ENCODE measurements around the gene GALNT13.

GALNT13 gene

DNA sequence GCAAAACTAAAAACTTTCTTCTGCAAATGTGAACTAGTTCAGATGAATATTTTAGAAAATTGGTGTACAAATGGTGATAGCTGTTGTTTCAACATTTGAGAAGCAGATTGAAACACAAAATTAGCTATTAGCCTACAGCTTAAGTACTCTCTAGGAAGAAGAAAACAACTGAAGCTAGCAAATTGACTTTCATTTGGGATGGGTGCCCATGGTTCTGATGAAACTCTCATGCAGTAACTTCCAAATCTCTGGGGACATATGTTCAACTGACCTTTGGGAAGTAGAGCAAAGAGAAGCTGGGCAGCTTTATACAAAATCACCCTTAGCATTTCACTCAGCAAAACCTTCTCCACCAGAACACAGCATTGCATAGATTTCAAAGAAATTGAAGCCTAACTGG is 119.0 kb downstream of the GALNT13 start:
- Mint-ChIP-seq H3K36me3 (no peaks in the 10 kb centered on the region), H3K27ac (no peak overlapping the region), H3K4me3 (no peak overlapping the region), H3K4me1 (ENCODE audit: low read depth) (no peaks in the 10 kb centered on the region), H3K9me3 (ENCODE audit: low read depth) (peaks cover 8% of the 10 kb centered on the region), H3K27me3 (no peaks in the 10 kb centered on the region)

DNA sequence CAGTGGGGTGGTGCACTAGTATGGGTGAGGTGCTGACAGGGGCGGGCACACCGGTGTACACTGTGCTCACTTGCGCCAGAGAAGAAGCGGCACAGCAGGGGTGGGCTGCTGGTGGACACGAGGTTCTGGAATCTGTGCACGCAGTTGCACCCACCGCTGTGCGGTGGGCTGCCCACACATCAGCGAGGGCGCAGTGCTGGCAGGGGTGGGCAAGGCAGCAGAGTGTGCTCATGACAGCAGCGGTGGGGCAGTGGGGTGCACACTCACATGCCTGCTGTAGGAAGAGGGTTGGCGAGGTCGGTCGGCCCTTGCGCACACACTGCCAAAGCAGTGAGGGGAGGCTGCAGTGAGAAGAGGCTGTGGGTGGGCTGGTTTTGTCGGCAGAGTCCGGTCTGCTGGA is 141.8 kb downstream of the GALNT13 start:
- Mint-ChIP-seq H3K27me3 (no peaks in the 10 kb centered on the region), H3K27ac (no peak overlapping the region), H3K4me3 (no peak overlapping the region), H3K9me3 (ENCODE audit: low read depth) (peaks cover 23% of the 10 kb centered on the region), H3K4me1 (ENCODE audit: low read depth) (no peaks in the 10 kb centered on the region), H3K36me3 (no peaks in the 10 kb centered on the region)

DNA sequence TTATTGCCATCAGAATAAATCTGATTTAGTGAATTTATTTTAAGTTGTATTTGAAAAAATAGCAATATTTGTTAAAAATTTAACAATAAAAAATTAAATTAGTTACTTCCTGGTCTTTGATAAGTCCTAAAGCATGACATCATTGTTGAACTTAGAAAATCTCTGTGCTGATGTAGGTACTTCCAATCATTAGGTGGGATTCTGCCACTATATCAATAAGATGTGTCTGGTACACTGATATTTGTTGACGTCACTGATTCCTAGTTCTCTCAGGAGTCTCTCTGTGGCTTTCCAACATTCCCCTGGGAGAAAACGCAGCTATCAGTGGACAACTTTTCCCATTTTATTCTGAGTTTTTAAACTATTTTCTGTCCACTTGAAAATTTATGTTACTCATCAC is 143.5 kb downstream of the GALNT13 start:
- Mint-ChIP-seq H3K4me3 (no peak overlapping the region), H3K27me3 (no peaks in the 10 kb centered on the region), H3K9me3 (ENCODE audit: low read depth) (peaks cover 14% of the 10 kb centered on the region), H3K36me3 (no peaks in the 10 kb centered on the region), H3K27ac (no peak overlapping the region), H3K4me1 (ENCODE audit: low read depth) (no peaks in the 10 kb centered on the region)

DNA sequence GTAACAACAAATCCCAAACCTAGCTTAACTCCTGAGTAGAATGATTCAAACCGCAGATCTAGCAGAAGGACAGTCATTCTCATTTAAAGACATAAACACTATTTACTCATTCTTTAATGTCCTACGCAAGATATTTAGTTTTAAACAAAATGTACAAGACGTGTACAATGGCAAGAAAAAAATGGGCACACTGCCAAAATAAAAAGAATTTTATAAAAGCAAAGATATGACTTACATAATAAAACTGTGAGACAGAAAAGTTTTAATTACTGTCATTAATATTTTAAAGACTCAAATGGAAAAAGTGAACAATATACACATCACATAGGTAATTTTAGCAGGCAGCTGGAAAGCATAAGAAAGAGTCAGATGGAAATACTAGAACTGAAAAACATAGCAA is 157.8 kb downstream of the GALNT13 start:
- H3K9me3 Mint-ChIP-seq (ENCODE audit: low read depth): peaks cover 28% of the 10 kb centered on the region
- no peaks in the 10 kb centered on the region for H3K36me3 Mint-ChIP-seq
- no peak overlapping the region for H3K27ac Mint-ChIP-seq
- no peaks in the 10 kb centered on the region for H3K27me3 Mint-ChIP-seq
- no peak overlapping the region for H3K4me3 Mint-ChIP-seq
- H3K4me1 Mint-ChIP-seq (ENCODE audit: low read depth): no peaks in the 10 kb centered on the region

DNA sequence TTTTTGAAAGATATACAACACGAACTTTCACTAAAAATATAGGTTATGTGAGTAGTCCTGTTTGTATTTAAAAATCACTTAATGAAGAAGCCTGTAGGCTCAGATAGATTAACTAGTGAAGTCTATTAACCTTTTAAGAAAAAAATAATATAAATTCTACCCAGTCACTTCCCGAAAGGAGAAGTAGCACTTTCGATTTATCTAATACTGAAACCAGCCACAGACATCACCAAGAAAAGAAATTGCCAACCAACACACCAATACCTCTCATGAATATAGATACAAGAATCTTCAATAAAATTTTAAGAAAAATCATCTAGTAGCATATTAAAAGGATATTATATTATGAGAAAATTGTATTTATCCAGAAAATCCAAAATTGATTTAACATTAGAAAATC is 160.5 kb downstream of the GALNT13 start:
- H3K4me3 Mint-ChIP-seq: no peak overlapping the region
- H3K4me1 Mint-ChIP-seq (ENCODE audit: low read depth): no peaks in the 10 kb centered on the region
- H3K36me3 Mint-ChIP-seq: no peaks in the 10 kb centered on the region
- H3K27ac Mint-ChIP-seq: no peak overlapping the region
- H3K27me3 Mint-ChIP-seq: no peaks in the 10 kb centered on the region
- peaks cover 29% of the 10 kb centered on the region for H3K9me3 Mint-ChIP-seq (ENCODE audit: low read depth)

DNA sequence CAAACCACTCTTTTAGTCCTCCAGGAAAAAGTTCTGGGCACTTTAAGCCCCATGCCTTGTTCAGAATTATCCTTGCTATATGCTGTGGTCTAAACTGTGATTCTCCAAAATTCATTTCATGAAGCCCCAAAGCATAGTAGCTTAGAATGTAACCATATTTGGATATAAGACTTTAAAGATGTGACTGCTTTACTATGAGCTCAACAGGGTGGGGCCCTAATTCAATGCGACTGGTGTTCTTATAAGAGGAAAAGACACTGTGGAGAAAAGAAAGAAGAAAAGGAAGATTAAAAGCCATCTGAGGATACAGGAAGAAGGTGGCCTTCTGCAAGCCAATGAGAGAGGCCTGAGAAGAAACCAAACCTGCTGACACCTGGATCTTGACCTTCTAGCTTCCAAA is 174.8 kb downstream of the GALNT13 start:
- Mint-ChIP-seq H3K27me3 (no peaks in the 10 kb centered on the region), H3K27ac (no peak overlapping the region), H3K4me3 (no peak overlapping the region), H3K4me1 (ENCODE audit: low read depth) (no peaks in the 10 kb centered on the region), H3K9me3 (ENCODE audit: low read depth) (peaks cover 15% of the 10 kb centered on the region), H3K36me3 (no peaks in the 10 kb centered on the region)

DNA sequence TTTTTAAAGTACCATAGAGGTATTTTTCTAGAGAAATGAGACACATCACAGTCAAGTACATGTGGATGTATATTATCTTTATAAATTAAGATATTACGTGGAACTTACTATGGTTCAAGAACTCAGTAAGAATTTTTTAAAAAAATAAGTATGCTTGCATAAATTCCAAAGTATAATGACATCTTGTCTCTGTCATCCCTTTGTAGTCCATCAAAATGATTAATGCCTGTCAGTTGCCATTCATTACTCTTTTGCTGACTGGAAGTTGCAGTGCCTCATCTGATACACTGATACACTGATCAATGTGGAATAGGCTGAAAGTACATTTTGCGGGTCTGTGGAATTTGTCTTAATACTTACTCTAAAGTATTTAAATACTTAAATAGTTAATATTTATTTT is 177.2 kb downstream of the GALNT13 start:
- peaks cover 15% of the 10 kb centered on the region for H3K9me3 Mint-ChIP-seq (ENCODE audit: low read depth)
- no peak overlapping the region for H3K4me3 Mint-ChIP-seq
- H3K4me1 Mint-ChIP-seq (ENCODE audit: low read depth): no peaks in the 10 kb centered on the region
- H3K36me3 Mint-ChIP-seq: no peaks in the 10 kb centered on the region
- H3K27me3 Mint-ChIP-seq: no peaks in the 10 kb centered on the region
- H3K27ac Mint-ChIP-seq: no peak overlapping the region

DNA sequence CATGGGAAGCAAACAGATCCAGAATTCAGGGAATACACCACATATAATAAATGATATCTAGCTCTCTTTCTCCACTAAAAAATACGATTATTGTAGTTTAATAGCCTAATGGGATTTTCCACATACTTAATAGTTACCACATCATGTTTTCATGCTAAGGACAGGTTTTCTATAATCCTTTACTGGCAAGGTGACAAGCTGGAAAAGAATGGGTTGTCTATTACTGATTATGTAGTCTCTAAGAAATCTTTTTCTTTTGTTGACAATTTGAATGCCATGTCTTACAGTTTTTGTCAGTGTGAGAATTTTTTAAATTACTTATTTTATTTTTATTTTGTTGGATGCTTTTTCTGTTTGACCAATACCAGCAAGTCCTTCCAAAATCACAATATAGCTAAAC is 177.8 kb downstream of the GALNT13 start:
- Mint-ChIP-seq H3K4me1 (ENCODE audit: low read depth) (no peaks in the 10 kb centered on the region), H3K27ac (no peak overlapping the region), H3K27me3 (no peaks in the 10 kb centered on the region), H3K9me3 (ENCODE audit: low read depth) (peaks cover 9% of the 10 kb centered on the region), H3K36me3 (no peaks in the 10 kb centered on the region), H3K4me3 (no peak overlapping the region)

DNA sequence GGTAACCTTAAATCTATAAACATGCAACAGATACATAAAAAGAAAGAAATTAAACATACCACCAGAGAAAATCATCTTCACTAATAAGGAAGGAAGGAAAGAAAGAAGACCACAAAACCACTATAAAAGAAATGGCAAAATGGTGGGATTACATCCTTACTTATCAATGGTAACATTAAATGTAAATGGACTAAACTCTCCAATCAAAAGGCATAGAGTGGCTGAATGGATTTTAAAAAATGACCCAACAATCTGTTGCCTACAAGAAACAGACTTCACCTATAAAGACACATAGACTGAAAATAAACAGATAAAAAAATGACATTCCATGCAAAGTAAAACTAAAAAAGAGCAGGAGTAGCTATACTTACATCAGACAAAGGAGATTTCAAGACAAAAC is 195.4 kb downstream of the GALNT13 start:
- Mint-ChIP-seq H3K9me3 (ENCODE audit: low read depth) (peaks cover 12% of the 10 kb centered on the region), H3K27me3 (no peaks in the 10 kb centered on the region), H3K36me3 (no peaks in the 10 kb centered on the region), H3K4me3 (no peak overlapping the region), H3K27ac (no peak overlapping the region), H3K4me1 (ENCODE audit: low read depth) (no peaks in the 10 kb centered on the region)

DNA sequence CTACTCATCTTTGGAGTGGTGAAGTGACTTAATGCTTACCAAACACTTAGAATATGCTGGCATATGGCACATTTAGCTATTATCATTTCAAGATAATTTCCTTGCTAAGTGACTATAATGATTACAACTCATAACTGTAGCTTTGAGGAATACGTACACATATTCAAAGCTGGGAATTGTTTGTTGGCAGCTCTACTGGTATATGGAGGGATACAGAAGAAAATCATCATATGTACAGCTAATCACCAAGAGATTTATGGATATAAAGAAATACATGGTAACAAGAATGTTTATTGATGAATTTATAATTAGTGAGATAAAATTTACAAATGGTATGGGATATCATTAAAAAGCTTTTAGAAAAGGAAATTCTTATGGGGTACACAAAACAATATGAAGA is 207.2 kb downstream of the GALNT13 start:
- H3K4me1 Mint-ChIP-seq (ENCODE audit: low read depth): no peaks in the 10 kb centered on the region
- no peaks in the 10 kb centered on the region for H3K27me3 Mint-ChIP-seq
- no peaks in the 10 kb centered on the region for H3K36me3 Mint-ChIP-seq
- H3K9me3 Mint-ChIP-seq (ENCODE audit: low read depth): peaks cover 3% of the 10 kb centered on the region
- H3K27ac Mint-ChIP-seq: no peak overlapping the region
- no peak overlapping the region for H3K4me3 Mint-ChIP-seq

DNA sequence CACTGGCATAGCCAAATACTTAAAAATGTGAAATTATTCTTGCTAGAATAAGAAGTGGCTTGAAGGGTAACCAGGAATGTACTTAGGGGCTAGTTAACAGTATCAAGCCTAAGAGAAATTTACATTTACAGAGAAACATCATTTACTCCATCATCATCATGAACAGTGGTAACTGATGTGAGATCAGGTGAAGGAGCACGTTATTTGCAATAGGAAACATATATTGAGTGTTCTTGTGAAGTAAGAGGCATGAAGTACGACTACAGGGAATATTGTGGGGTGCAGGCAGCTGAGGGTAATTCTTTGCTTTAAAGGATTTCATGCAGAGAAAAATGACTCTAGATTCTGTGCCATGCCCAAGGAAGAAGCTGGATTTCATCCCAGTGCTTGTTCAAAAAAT is 220.8 kb downstream of the GALNT13 start:
- Mint-ChIP-seq H3K4me3 (no peak overlapping the region), H3K4me1 (ENCODE audit: low read depth) (no peaks in the 10 kb centered on the region), H3K27me3 (no peaks in the 10 kb centered on the region), H3K9me3 (ENCODE audit: low read depth) (peaks cover 5% of the 10 kb centered on the region), H3K27ac (no peak overlapping the region), H3K36me3 (no peaks in the 10 kb centered on the region)

DNA sequence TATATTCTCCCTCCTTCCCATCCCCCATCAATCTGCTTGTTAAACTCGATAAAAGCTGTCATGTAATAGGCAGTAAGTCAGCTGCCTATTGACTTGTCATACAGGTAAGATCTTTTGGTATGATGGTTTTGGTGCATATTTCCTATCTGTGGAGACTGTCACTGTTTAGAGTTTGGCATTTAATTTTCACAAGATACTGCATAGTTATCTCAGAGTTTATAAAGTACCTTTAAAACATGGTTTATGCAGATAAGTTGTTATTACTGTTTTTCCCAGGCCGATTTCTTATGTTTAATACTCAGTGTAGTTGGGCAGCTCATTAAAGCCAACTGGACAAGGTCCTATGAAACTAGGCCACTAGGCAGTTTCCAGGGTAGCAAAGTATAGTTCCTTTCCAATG is 222.1 kb downstream of the GALNT13 start:
- Mint-ChIP-seq H3K4me3 (no peak overlapping the region), H3K9me3 (ENCODE audit: low read depth) (peaks cover 5% of the 10 kb centered on the region), H3K36me3 (no peaks in the 10 kb centered on the region), H3K4me1 (ENCODE audit: low read depth) (no peaks in the 10 kb centered on the region), H3K27me3 (no peaks in the 10 kb centered on the region), H3K27ac (no peak overlapping the region)

DNA sequence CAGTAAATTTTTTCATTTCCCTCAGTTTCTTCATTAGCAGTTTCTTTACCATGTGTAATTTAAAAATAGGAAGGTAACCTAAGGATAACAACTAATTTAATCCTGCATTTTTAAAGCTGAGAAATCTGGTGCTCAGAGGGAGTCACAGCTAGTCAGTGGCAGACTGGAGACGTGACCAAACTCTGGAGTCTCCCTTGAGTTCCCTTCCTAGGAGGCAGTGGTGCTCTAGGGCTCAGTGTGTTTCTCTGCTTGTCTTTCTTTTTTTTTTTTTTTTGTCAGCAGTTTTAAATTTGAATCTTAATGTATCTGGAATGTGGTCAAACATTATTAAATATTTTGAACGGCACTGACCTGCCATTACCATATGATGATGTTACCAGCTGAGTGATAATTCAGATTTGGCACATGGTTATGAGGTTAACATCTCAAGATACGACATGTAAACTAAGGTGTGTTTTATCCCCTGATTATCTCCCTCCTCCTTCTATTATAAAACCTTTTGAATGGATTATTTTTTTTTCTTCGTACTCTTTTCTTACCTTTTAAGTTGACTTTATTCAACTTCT is 226.2 kb downstream of the GALNT13 start:
- H3K9me3 Mint-ChIP-seq (ENCODE audit: low read depth): peaks cover 5% of the 10 kb centered on the region
- no peaks in the 10 kb centered on the region for H3K27me3 Mint-ChIP-seq
- no peaks in the 10 kb centered on the region for H3K4me1 Mint-ChIP-seq (ENCODE audit: low read depth)
- H3K36me3 Mint-ChIP-seq: no peaks in the 10 kb centered on the region
- no peak overlapping the region for H3K27ac Mint-ChIP-seq
- no peak overlapping the region for H3K4me3 Mint-ChIP-seq

DNA sequence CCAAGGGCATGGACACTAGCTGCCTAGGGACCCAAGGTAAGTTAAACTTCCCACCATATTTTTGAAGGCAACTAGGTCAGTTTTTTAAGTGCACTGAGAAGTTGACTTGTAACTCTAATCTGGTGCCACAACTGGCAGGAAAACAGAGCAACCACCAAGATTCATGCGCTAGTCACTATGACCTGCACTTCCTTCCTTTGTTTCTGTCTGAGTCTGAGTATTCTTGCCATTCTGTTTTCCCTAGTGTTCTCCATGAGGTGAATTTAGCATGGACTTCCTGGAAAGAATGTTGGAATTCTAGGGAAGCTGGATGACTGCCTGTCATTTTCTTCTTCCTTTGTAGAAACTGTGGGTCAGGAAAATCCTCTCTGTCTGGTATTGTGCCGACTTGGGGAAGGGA is 249.0 kb downstream of the GALNT13 start:
- peaks cover 35% of the 10 kb centered on the region for H3K9me3 Mint-ChIP-seq (ENCODE audit: low read depth)
- no peaks in the 10 kb centered on the region for H3K27me3 Mint-ChIP-seq
- H3K4me3 Mint-ChIP-seq: no peak overlapping the region
- H3K36me3 Mint-ChIP-seq: no peaks in the 10 kb centered on the region
- H3K27ac Mint-ChIP-seq: no peak overlapping the region
- no peaks in the 10 kb centered on the region for H3K4me1 Mint-ChIP-seq (ENCODE audit: low read depth)

DNA sequence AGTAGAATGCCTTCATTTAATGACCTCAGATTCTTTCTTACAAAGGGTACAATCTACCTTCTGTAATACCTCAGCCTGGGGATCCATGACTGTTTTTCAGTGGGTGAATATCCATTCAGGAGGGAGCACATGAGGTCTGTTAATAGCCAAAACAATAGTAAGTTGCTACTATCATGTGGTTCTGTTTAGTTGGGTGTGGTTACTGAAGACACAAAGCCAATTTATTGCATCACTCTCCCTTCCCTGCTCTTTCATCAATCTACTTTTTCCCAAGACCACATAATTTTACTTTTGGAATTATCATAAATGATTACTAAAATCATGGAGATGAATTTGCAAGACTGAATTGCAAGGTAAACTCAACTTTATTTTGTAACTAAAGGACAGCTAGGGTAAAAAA is 254.2 kb downstream of the GALNT13 start:
- H3K4me1 Mint-ChIP-seq (ENCODE audit: low read depth): no peaks in the 10 kb centered on the region
- peaks cover 14% of the 10 kb centered on the region for H3K9me3 Mint-ChIP-seq (ENCODE audit: low read depth)
- no peaks in the 10 kb centered on the region for H3K27me3 Mint-ChIP-seq
- no peaks in the 10 kb centered on the region for H3K36me3 Mint-ChIP-seq
- H3K27ac Mint-ChIP-seq: no peak overlapping the region
- H3K4me3 Mint-ChIP-seq: no peak overlapping the region

DNA sequence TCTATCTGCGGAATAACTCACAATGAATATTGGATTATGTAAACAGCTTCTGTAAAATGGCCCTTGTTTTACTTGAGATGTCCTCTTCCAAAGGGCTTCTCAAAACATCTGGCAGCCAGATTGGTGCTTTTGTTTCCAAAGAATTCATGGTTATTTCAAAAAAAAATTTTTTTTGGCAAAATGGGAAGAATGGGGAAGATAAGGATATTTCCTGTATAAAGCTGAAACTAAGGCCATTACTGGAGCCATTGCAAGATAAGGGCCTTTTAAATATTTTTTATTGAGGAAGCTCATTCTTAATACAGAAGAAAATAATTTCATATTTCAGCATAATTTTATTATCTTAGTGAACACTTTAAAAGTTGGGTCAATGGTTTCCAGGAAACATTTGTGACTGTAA is 259.1 kb downstream of the GALNT13 start:
- Mint-ChIP-seq H3K9me3 (ENCODE audit: low read depth) (no peaks in the 10 kb centered on the region), H3K4me3 (no peak overlapping the region), H3K4me1 (ENCODE audit: low read depth) (no peaks in the 10 kb centered on the region), H3K27ac (no peak overlapping the region), H3K27me3 (no peaks in the 10 kb centered on the region), H3K36me3 (no peaks in the 10 kb centered on the region)
